ENCODE measurements around the gene CIAPIN1. TPM values are rescaled to one million over a fixed set of nuclear protein-coding genes. Genes with fewer than 3 reads are reported as not detected.
A peak's percentile ranks its signal among the peaks of the same experiment; 100 is the strongest.

Gene CIAPIN1
- total RNA-seq, 1 donor from 2014 or later: 69.1 TPM

GRCh38 chr16:57471209-57471608 is 24.0 kb upstream of the CIAPIN1 start:
- TF ChIP-seq, protein P1, sequence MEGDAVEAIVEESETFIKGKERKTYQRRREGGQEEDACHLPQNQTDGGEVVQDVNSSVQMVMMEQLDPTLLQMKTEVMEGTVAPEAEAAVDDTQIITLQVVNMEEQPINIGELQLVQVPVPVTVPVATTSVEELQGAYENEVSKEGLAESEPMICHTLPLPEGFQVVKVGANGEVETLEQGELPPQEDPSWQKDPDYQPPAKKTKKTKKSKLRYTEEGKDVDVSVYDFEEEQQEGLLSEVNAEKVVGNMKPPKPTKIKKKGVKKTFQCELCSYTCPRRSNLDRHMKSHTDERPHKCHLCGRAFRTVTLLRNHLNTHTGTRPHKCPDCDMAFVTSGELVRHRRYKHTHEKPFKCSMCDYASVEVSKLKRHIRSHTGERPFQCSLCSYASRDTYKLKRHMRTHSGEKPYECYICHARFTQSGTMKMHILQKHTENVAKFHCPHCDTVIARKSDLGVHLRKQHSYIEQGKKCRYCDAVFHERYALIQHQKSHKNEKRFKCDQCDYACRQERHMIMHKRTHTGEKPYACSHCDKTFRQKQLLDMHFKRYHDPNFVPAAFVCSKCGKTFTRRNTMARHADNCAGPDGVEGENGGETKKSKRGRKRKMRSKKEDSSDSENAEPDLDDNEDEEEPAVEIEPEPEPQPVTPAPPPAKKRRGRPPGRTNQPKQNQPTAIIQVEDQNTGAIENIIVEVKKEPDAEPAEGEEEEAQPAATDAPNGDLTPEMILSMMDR (conservative IDR thresholded peaks at IDR 0.05; ENCODE audit: low read depth, low read length): no peak
- no peak overlapping the region for H3K4me3 ChIP-seq (ENCODE audit: low read depth, low read length)
- no peak for DNase-seq (ENCODE audit: low read depth)

GRCh38 chr16:57470711-57471110 is 23.5 kb upstream of the CIAPIN1 start:
- no peak overlapping the region for H3K4me3 ChIP-seq (ENCODE audit: low read depth, low read length)
- TF ChIP-seq, protein P1 (conservative IDR thresholded peaks at IDR 0.05; ENCODE audit: low read depth, low read length): no peak
- no peak for DNase-seq (ENCODE audit: low read depth)

DNA sequence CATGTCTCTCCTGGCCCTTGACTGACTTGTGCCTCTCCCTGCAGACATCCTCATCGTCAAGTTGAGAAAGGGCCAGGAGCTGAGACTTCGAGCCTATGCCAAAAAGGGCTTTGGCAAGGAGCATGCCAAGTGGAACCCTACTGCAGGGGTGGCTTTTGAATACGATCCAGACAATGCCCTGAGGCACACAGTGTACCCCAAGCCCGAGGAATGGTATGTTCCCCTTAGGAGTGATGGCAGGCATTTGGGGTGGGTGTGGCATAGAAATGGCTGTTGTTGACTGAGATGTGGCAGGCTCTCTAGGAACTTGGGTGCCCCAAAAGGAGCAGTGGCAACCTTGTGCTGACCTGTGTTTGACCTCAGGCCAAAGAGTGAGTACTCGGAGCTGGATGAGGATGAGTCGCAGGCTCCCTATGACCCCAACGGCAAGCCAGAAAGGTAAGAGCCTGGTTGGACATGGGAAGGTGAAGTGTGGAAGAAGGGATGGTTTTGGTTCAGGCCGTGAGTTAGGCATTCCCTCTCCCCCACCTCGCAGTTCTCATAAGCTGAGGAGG is 22.8 kb upstream of the CIAPIN1 start:
- no peak overlapping the region for H3K4me3 ChIP-seq (ENCODE audit: low read depth, low read length)
- TF ChIP-seq, protein P1 (conservative IDR thresholded peaks at IDR 0.05; ENCODE audit: low read depth, low read length): no peak
- no peak for DNase-seq (ENCODE audit: low read depth)

- DNase-seq (ENCODE audit: low read depth): no peak
- H3K4me3 ChIP-seq (ENCODE audit: low read depth, low read length): no peak overlapping the region
- TF ChIP-seq, protein P1 (conservative IDR thresholded peaks at IDR 0.05; ENCODE audit: low read depth, low read length): no peak
These were observed 21.9 kb upstream of the CIAPIN1 start for GRCh38 chr16:57469046-57469445.

- no peak overlapping the region for H3K4me3 ChIP-seq (ENCODE audit: low read depth, low read length)
- DNase-seq (ENCODE audit: low read depth): no peak
These were observed 21.2 kb upstream of the CIAPIN1 start for GRCh38 chr16:57468346-57468745.

GRCh38 chr16:57464523-57464922 is 17.3 kb upstream of the CIAPIN1 start:
- H3K4me3 ChIP-seq (ENCODE audit: low read depth, low read length): no peak overlapping the region
- no peak for DNase-seq (ENCODE audit: low read depth)
- TF ChIP-seq, protein P1 (conservative IDR thresholded peaks at IDR 0.05; ENCODE audit: low read depth, low read length): no peak

More at GRCh38 chr16:57468346-57468745, 21.2 kb upstream of the CIAPIN1 start:
- TF ChIP-seq, protein P1 (conservative IDR thresholded peaks at IDR 0.05; ENCODE audit: low read depth, low read length): no peak

DNA sequence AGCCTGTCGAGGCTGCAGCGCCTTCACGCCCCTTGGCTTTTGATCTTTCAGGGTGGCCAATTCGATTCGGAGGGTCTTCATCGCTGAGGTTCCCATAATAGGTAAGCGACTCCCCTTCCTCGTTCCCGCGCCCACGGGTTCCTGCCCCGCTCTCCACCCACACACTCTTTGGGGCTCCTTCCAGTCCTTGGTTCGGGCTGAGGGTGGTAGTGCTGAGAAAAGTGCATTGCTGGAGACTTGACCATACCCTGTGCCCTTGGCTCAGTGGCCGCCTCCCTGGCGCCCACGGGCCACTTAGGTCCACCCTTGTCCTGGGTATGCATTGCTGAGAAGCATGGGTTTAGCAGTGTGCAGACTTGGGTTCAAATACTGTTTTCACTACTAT is 15.8 kb upstream of the CIAPIN1 start:
- no peak for DNase-seq (ENCODE audit: low read depth)
- TF ChIP-seq, protein P1 (conservative IDR thresholded peaks at IDR 0.05; ENCODE audit: low read depth, low read length): no peak
- peak overlapping the region; percentile 83 for H3K4me3 ChIP-seq (ENCODE audit: low read depth, low read length)
